Measurements from ENCODE around the gene OGFR. TPM values are rescaled to one million over a fixed set of nuclear protein-coding genes. Genes with fewer than 3 reads are reported as not detected.

The OGFR gene
- total RNA-seq, 1 donor from 2014 or later: 47.3 TPM

DNA sequence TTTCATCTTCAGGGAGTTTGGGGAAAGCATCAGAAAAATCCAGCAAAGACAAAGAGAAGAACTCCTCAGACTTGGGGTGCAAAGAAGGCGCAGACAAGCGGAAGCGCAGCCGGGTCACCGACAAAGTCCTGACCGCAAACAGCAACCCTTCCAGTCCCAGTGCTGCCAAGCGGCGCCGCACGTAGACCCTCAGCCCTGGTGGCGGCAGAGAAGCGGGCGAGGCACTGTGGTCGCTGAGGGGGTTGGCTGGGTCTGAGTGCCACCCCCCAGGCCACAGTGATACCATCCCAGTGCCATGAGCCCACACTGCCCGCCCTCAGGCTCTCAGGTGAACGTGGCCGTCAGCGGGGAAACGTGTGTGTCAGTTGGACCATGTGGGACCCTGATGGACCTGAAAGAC, 5.2 kb upstream of the OGFR start:
- DNase-seq (ENCODE audit: low spot score): no peak

GRCh38 chr20:62799873-62800272, 4.8 kb upstream of the OGFR start:
- no peak for DNase-seq (ENCODE audit: low spot score)

DNA sequence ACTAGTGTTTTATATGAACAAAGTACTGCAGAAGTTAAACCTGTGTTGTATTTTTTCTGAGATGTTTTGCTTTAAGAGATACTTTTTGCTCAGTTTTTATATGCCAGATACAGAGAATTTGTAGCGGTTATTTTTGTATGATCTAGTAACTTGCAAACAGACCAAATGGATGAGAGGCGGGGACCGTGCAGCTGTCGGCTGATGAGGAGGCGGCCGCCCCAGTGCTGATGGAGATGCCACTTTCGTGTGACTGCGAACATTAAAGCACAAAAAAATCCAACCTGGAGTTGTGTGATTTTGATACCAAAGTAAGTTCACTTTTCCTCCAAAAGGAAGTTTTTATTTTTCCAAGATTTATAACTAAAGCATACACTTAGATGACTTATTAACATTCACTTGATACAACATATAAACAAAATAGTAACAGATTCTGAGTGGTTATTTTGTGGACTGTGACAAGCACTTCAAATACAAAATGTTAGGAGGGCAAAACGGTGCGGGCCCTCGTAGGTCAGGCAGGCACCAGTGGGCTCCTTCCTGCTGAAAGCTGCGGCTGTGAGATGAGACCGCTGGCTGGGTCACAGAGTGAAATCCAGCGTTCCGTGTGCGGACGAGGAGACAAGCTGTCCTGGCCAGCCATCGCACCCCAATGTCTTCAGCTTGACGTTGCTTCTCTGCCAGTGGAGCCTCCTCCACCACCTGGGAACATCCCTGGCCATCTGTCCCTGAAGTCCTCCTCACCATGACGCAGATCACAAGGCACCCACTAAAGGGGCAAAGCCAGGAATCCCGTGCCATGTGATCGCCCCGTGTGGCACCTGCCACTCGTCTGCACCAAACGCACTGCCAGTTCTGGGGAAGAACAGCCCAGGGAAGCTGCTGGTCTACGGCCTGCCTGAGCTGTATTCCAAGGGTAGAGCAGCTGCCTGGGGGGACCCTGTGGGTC, 4.0 kb upstream of the OGFR start:
- DNase-seq (ENCODE audit: low spot score): no peak

- no peak for DNase-seq (ENCODE audit: low spot score)
Measured at GRCh38 chr20:62801284-62802010, 3.2 kb upstream of the OGFR start.

- DNase-seq (ENCODE audit: low spot score): no peak
Measured at GRCh38 chr20:62802026-62802712, 2.5 kb upstream of the OGFR start.

DNA sequence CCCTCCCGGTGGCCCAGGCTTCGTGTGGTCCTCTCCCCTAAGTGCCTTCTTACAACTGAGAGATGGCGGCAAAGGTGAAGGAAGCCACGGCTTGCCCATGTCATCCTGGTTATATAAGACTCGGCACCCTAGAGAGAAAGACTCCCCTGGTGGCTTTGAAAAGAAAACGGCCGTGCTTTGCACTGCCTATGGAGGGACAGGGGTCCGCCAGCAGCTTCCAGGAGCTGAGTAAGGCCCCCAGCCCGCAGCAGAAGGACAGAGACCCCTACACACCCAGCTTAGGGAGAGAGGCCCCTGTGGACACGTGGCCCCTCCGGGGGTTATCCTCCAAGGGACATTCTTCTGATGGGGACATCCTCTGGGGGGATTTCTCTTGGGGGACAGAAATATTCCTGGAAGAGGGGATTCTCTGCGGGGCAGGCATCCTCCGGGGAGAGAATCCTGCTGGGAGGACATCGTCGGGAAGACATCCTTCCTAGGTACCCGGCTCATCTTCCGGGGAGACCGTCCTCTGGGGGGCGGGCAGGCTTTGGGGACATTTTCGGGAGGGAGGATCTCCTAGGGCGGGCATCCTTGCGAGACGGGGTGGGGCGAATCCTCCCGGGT, 511 bp upstream of the OGFR start:
- DNase-seq (ENCODE audit: low spot score): no peak

DNA sequence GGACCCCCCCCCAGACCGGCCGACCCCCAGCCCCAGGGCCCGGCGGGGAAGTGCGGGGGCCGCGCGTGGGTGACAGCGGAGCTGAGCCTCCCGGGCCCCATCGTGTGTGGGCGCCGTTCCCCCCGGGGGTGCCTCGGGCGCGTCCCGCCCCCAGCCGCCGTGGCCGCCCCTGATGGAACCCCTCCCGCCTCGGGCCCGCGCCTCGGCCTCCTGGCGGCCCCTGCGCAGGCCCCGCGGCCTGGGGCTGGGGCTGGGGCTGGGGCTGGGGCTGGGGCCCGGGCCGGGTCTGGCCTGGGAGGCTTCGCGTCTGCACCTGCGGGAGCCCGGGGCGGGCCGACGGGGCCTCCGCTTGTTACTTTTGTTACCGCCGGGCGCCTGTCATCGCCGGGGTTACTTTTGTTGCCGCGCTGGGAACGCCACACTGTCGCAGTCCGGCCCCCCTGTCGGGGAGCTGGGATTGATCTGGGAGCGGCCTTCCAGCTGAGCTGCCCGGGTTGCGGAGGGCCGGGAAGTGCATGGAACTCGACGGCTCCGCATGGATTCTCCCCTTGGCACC, 598 bp downstream of the OGFR start:
- DNase-seq (ENCODE audit: low spot score): no peak

DNA sequence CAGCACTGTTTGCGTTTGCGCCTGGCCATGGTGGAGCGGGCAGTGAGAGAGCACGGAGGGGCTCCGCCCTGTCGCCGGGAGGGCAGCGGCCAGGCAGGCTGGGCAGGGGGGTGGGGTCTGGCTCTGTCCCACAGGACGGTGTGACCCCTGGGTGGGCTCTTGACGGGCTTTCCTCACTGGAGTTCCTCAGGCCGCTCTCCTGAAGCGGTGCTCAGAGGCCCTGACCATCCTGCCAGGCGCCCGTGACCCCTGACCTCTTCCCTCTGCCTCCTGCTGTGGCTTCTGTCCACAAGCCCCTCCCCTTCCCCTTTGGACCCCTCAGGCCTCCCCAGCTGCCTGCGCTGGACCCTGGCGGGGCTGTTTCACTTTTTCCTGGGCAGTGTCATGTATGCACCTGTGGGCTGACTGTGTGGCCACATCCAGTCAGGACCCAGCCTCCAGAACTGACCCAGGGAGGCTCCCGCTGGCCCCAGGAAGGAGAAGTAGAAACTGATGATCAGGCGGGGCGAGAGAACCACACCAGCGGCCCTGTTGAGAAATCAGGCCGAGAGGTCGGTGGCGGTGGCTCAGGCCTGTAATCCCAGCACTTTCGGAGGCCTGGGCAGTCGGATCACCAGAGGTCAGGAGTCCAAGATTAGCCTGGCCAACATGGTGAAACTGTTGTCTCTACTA, 1.2 kb downstream of the OGFR start:
- DNase-seq (ENCODE audit: low spot score): no peak

DNA sequence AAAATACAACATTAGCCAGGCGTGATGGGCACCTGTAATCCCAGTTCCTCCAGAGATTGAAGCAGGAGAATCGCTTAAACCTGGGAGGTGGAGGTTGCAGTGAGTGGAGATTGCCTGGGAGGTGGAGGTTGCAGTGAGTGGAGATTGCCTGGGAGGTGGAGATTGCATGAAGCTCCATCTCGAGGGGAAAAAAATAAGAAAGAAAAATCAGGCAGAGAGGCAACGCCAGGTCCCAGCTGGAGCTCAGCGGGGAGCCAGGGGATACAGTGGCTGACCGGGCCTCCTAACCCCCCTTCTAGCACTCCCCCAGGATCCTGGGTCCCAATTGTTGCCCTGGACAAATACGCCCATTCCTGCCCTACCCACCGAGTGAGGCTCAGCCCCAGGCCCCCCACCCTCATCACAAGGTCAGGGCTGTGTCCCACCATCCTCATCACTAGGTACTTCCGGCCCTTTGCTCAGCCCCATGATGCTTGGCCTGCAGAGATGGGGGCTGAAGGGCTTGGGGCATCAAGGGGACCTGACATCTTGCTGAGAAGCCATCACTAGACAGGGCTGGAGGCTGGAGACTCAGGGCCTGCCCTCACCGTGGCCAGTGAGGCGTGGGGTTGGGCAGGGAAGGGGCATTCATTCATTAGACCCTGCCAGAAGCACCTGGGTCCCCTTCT, 1.9 kb downstream of the OGFR start:
- DNase-seq (ENCODE audit: low spot score): no peak

GRCh38 chr20:62807444-62808210, 3.0 kb downstream of the OGFR start:
- no peak for DNase-seq (ENCODE audit: low spot score)

- no peak for DNase-seq (ENCODE audit: low spot score)
Measured at GRCh38 chr20:62808211-62808865, 3.7 kb downstream of the OGFR start.

- DNase-seq (ENCODE audit: low spot score): no peak
Measured at GRCh38 chr20:62809530-62810428, 5.1 kb downstream of the OGFR start.

DNA sequence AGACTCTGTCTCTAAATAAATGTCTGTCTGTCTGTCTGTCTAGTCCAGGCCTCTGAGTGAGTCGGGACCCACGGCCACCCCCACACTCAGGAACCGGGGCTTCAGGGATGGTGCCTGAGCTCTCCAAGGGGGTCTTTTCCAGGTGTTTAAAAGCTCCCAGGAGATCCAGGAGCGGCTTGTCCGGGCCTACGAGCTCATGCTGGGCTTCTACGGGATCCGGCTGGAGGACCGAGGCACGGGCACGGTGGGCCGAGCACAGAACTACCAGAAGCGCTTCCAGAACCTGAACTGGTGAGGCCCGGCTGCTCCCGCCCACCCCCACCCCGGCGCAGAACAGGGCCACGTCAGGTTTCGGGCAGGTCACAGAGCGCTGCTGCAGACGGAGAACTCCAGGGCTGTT, 6.7 kb downstream of the OGFR start:
- no peak for DNase-seq (ENCODE audit: low spot score)

GRCh38 chr20:62811720-62812119, 7.1 kb downstream of the OGFR start:
- DNase-seq (ENCODE audit: low spot score): no peak

- no peak for DNase-seq (ENCODE audit: low spot score)
Measured at GRCh38 chr20:62812181-62812906, 7.7 kb downstream of the OGFR start.

GRCh38 chr20:62812907-62813200, 8.2 kb downstream of the OGFR start:
- DNase-seq (ENCODE audit: low spot score): no peak

DNA sequence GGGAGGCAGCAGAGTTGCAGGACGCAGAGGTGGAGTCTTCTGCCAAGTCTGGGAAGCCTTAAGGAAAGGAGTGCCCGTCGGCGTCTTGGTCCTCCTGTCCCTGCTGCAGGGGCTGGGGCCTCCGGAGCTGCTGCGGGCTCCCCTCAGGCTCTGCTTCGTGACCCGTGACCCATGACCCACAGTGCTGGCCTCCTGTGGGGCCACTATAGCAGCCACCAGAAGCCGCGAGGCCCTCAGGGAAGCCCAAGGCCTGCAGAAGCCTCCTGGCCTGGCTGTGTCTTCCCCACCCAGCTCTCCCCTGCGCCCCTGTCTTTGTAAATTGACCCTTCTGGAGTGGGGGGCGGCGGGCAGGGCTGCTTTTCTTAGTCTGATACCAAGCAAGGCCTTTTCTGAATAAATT, 9.0 kb downstream of the OGFR start:
- DNase-seq (ENCODE audit: low spot score): no peak
